Measurements from ENCODE around the gene STK11.
A peak's percentile ranks its signal among the peaks of the same experiment; 100 is the strongest.

Gene STK11

GRCh38 chr19:1260749-1261537 lies 55.4 kb downstream of the STK11 start:
- TF ChIP-seq CEBPB (IDR thresholded peaks at IDR 0.05) (no peak), EP300 (IDR thresholded peaks at IDR 0.05; ENCODE audit: borderline replicate concordance) (0 out of 2 replicates have a peak, but pooled peaks have one; percentile 30), EGR1 (IDR thresholded peaks at IDR 0.05) (no peak; the same call in none of the 2 replicates), USF1 (IDR thresholded peaks at IDR 0.05) (no peak), TAF1 (IDR thresholded peaks at IDR 0.05; ENCODE audit: low read depth) (peak; percentile 63), MAX (IDR thresholded peaks at IDR 0.05) (peak; percentile 45; the same call in 1 of the 2 replicates), TCF12 (IDR thresholded peaks at IDR 0.05; ENCODE audit: low read depth) (peak; percentile 11; the same call in 1 of the 2 replicates), REST (IDR thresholded peaks at IDR 0.05; ENCODE audit: low read depth) (no peak), NFIC (IDR thresholded peaks at IDR 0.05) (peak; percentile 52), FOXM1 (IDR thresholded peaks at IDR 0.05; ENCODE audit: borderline replicate concordance, low read depth) (no peak), CREB1 (IDR thresholded peaks at IDR 0.05; ENCODE audit: low read depth) (peak; percentile 70), RAD21 (IDR thresholded peaks at IDR 0.05; ENCODE audit: low read depth) (no peak), TEAD4 (IDR thresholded peaks at IDR 0.05) (no peak), ZBTB7A (IDR thresholded peaks at IDR 0.05; ENCODE audit: low read depth) (peak; percentile 72), YY1 (IDR thresholded peaks at IDR 0.05; ENCODE audit: low read depth) (0 out of 2 replicates have a peak, but pooled peaks have one; percentile 12)

DNA sequence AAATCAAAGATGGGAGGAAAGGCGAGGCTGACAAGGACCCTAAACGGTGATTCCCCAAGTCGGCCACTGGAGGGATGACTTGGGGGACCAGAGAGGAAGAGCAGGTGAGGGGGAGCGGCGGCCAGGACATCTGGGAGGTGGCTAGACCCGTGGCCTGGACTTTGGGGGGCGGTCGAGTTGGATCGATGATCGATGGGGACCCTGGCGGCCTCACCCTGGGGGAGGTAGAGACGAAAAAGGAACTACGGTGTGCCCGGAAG lies 55.9 kb downstream of the STK11 start:
- TF ChIP-seq YY1 (IDR thresholded peaks at IDR 0.05; ENCODE audit: low read depth) (no peak; the same call in 1 of the 2 replicates), EP300 (IDR thresholded peaks at IDR 0.05; ENCODE audit: borderline replicate concordance) (no peak), FOXM1 (IDR thresholded peaks at IDR 0.05; ENCODE audit: borderline replicate concordance, low read depth) (no peak), TAF1 (IDR thresholded peaks at IDR 0.05; ENCODE audit: low read depth) (no peak), CEBPB (IDR thresholded peaks at IDR 0.05) (no peak), TEAD4 (IDR thresholded peaks at IDR 0.05) (no peak)

GRCh38 chr19:1261798-1262622 lies 56.4 kb downstream of the STK11 start:
- TF ChIP-seq CREB1 (IDR thresholded peaks at IDR 0.05; ENCODE audit: low read depth) (0 out of 2 replicates have a peak, but pooled peaks have one; percentile 24), EGR1 (IDR thresholded peaks at IDR 0.05) (peak; percentile 80), REST (IDR thresholded peaks at IDR 0.05; ENCODE audit: low read depth) (no peak), EP300 (IDR thresholded peaks at IDR 0.05; ENCODE audit: borderline replicate concordance) (peak; percentile 49; the same call in 1 of the 2 replicates), MAX (IDR thresholded peaks at IDR 0.05) (peak; percentile 38; the same call in 1 of the 2 replicates), FOXM1 (IDR thresholded peaks at IDR 0.05; ENCODE audit: borderline replicate concordance, low read depth) (0 out of 2 replicates have a peak, but pooled peaks have one; percentile 44), USF1 (IDR thresholded peaks at IDR 0.05) (peak; percentile 50), NFIC (IDR thresholded peaks at IDR 0.05) (peak; percentile 93), TEAD4 (IDR thresholded peaks at IDR 0.05) (peak; percentile 35), TCF12 (IDR thresholded peaks at IDR 0.05; ENCODE audit: low read depth) (peak; percentile 79), TAF1 (IDR thresholded peaks at IDR 0.05; ENCODE audit: low read depth) (peak; percentile 59), YY1 (IDR thresholded peaks at IDR 0.05; ENCODE audit: low read depth) (peak; percentile 14; the same call in 1 of the 2 replicates), RAD21 (IDR thresholded peaks at IDR 0.05; ENCODE audit: low read depth) (no peak; the same call in 1 of the 2 replicates), ZBTB7A (IDR thresholded peaks at IDR 0.05; ENCODE audit: low read depth) (no peak), CEBPB (IDR thresholded peaks at IDR 0.05) (no peak)

- TF ChIP-seq ZBTB7A (IDR thresholded peaks at IDR 0.05; ENCODE audit: low read depth) (peak; percentile 94), TCF12 (IDR thresholded peaks at IDR 0.05; ENCODE audit: low read depth) (peak; percentile 63; the same call in 1 of the 2 replicates), REST (IDR thresholded peaks at IDR 0.05; ENCODE audit: low read depth) (no peak), EGR1 (IDR thresholded peaks at IDR 0.05) (peak; percentile 95), TAF1 (IDR thresholded peaks at IDR 0.05; ENCODE audit: low read depth) (no peak), CREB1 (IDR thresholded peaks at IDR 0.05; ENCODE audit: low read depth) (no peak), EP300 (IDR thresholded peaks at IDR 0.05; ENCODE audit: borderline replicate concordance) (peak; percentile 69), MAX (IDR thresholded peaks at IDR 0.05) (peak; percentile 1; the same call in 1 of the 2 replicates), TEAD4 (IDR thresholded peaks at IDR 0.05) (peak; percentile 82)
Measured at GRCh38 chr19:1262623-1263123, 57.1 kb downstream of the STK11 start.

All from Ishikawa (cell line).